Stimulated activated CD4-positive, alpha-beta T cell treated with anti-CD3 and anti-CD28 coated beads, Interleukin-15, amount 100 ng/mL, for 1 hour (primary cell): ENCODE measurements around the gene UST.

ENCODE experiments used
- DNase-seq, 2 donors: peaks; one replicate each; pipeline ENCODE4 v3.0.0-alpha.2; 2020; ENCODE audit warnings: low read depth in 1 of 2, low spot score in 1 of 2

The UST gene

DNA sequence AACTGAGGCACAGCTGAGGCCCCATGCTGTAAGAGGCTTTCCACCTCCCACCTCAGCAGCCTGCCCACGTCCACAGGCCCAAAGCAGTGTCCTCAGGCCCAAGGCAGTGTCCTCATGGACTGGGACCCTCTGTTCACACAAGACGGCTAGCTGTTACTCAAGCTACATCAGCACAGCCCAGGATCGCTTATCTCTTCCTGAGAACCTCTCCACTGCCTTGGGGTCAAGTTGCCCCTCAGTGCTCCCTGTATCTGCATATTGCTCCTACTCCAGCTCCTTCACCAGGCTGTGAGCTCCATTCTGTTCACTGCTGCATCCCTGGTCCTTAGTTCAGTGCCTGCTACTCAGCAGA lies 361.9 kb downstream of the UST start:
- DNase-seq: no peak

DNA sequence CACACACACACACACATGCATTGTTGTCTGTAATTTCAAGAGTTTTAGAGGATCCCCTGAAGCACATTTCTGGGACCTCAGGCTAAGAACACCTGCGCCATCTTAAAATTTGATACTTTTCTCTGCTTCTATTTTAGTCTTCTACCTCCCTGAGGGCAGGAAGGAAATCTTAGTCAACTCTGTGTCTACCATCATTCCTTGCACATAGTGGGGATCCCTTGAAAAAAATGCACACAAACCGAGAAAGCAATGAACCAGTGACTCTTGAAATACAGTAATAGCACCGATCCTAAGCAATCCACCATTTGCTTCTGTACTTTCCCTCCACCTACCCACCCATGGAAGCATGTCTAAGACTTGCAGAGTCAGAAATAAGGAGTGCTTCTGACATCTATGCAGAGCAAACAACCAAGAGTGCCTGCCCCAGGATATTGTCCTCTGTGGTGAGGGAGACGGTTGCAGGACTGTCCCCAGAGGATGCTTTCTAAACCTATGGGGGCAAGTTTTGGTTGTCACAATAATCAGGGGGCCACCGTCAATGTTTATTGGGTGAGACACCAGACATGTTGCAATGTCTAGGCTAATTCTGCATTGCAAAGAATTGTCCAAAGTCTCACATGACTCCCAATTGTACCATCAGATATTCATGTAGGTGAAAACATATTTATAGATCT lies 362.7 kb downstream of the UST start:
- DNase-seq: no peak

DNA sequence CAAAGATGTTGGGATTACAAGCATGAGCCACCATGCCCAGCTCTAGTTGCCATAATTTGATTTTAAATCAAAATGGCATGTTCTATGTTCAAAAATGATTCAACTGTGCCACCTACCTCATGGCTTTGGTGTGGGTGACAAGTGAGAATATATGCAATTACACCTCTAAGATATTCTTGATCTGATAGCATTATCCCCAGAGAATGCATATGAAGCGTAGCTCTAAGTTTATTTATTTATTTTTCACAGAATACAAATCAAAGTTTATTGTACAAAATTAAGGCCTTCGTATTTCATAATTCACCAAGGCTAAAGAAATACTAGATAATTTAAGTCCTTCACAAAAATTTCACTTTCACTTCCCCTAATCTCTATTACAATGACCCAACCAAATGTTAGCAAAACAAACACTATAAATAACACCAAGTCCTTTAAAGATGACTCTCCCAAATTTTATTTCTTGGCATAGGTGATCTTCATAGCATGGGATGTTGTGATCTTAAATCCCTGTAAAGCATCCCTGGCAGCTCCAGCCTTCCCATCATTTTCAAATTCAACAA lies 364.8 kb downstream of the UST start:
- no peak for DNase-seq

DNA sequence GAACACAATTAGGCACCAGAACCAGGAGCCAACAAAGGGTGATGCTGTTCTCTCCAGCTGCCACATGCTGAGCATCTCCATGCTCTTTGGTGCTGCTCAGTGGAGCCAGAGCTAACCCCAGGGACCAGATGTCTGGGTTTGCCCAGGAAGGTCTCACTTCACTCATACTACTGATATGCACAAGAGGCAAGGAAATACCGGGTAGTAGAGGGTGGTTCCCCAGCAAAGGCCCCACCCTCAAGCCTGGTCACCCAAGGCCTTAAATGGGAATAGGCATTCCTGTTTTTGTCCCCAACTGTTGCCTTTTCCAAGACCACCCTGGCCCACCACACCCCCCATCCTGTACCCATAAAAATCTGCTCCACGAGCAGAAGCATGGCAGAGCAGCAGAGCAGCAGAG lies 366.1 kb downstream of the UST start:
- DNase-seq: no peak

DNA sequence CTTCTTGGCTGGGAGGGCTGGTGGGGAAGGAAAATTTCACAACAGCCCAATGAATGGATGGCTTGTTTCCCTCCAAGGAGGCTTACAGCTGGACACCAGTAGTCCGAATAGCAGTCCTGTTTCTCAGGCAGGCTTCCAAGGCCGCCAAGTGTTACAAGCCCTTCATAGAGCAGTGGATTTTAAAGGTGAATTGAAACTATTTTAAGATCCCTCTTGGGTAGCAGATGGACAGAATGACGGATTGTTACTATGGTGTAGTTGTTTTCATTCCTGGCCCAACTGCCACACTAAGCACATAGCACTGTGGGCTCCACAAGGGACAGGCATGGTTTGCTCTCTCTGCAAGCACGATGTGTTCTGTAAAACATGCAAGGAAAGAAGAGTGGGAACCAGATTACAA lies 367.3 kb downstream of the UST start:
- no peak for DNase-seq

GRCh38 chr6:149118737-149119653 lies 372.2 kb downstream of the UST start:
- no peak for DNase-seq

DNA sequence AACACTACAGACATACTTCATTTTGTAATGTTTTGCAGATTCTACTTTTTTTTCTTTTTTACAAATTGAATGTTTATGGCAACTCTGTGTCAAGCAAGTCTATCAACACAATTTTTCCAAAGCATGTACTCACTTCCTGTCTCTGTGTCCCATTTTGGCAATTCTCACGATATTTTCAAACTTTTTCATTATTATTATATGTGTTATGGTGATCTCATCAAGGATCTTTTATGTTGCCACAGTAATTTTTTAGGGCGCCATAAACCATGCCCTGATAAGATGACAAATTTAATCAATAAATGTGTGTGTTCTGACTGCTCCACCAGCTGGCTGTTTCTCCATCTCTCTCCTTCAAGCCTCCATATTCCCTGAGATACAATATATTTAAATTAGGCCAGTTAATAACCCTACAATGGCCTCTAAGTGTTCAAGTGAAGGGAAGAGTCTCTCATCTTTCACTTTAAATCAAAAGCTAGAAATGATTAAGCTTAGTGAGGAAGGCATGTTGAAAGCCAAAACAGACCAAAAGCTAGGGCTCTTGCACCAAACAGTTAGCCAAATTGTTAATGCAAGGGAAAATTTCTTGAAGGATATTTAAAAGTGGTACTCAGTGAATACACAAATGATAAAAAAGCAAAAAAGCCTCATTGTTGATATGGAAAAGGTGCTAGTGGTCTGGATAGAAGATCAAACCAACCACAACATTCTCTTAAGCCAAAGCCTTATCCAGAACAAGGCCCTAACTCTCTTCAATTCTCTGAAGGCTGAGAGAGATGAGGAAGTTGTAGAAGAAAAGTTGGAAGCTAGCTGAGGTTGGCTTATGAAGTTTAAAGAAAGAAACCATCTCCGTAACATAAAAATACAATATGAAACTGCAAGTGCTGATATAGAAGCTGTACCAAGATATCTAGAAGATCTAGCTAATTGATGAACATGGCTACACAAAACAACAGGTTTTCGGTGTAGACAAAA lies 376.3 kb downstream of the UST start:
- no peak for DNase-seq

- DNase-seq: no peak
These were observed 378.5 kb downstream of the UST start for GRCh38 chr6:149125309-149125708.
